ENCODE data around the gene GIMAP8. TPM values are rescaled to one million over a fixed set of nuclear protein-coding genes. Genes with fewer than 3 reads are reported as not detected.

The GIMAP8 gene
- total and polyA plus RNA-seq, 4 donors, result 14.4 to 25.0 (median 22.0) TPM

- DNase-seq (peak in 1 of 3 donors; percentile 24), ATAC-seq (ENCODE audit: insufficient read depth, low FRiP score) (no peak)
- WGBS, 2 donors, result 13 to 35% methylated on average over 2 of the region's 2 CpGs
- Histone ChIP-seq H3K4me3 (no peak overlapping the region), H3K9me3 (ENCODE audit: control insufficient read depth in 4 of 4, insufficient read depth in 3 of 4, low read length in 3 of 4) (no peaks in the 10 kb centered on the region), H3K27ac (ENCODE audit: low read depth in 1 of 2, low read length in 1 of 2) (peak overlapping the region; percentile 92 to 93), H3K27me3 (ENCODE audit: control insufficient read depth in 3 of 3, insufficient read depth in 3 of 3, low read length in 2 of 3) (no peaks in the 10 kb centered on the region), H3K4me1 (ENCODE audit: control insufficient read depth in 5 of 5, insufficient read depth in 5 of 5, low read length in 5 of 5) (peaks cover 3 to 25% (median 7%) of the 10 kb centered on the region in 5 donors), H3K9ac (ENCODE audit: insufficient read depth in 1 of 2, low read length in 2 of 2) (peak overlapping the region in 1 of 2 donors; percentile 2), H3K36me3 (ENCODE audit: control insufficient read depth in 4 of 4, insufficient read depth in 4 of 4, low read length in 4 of 4) (peaks cover 0 to 15% (median 0%) of the 10 kb centered on the region in 4 donors)
- TF ChIP-seq CTCF (IDR thresholded peaks at IDR 0.05; ENCODE audit: control extremely low read depth, extremely low read depth), result no peak
These were observed 44.2 kb upstream of the GIMAP8 start for GRCh38 chr7:150406312-150406566.

GRCh38 chr7:150406567-150407421 is 43.6 kb upstream of the GIMAP8 start:
- peak overlapping the region in 1 of 2 donors; percentile 2 for H3K9ac ChIP-seq (ENCODE audit: insufficient read depth in 1 of 2, low read length in 2 of 2)

GRCh38 chr7:150407588-150408392 is 42.6 kb upstream of the GIMAP8 start:
- Histone ChIP-seq H3K27ac (ENCODE audit: low read depth in 1 of 2, low read length in 1 of 2) (no peak overlapping the region), H3K9ac (ENCODE audit: insufficient read depth in 1 of 2, low read length in 2 of 2) (no peak overlapping the region), H3K4me3 (no peak overlapping the region), H3K27me3 (ENCODE audit: control insufficient read depth in 3 of 3, insufficient read depth in 3 of 3, low read length in 2 of 3) (no peaks in the 10 kb centered on the region), H3K9me3 (ENCODE audit: control insufficient read depth in 4 of 4, insufficient read depth in 3 of 4, low read length in 3 of 4) (no peaks in the 10 kb centered on the region), H3K4me1 (ENCODE audit: control insufficient read depth in 5 of 5, insufficient read depth in 5 of 5, low read length in 5 of 5) (peaks cover 3 to 25% (median 7%) of the 10 kb centered on the region in 5 donors), H3K36me3 (ENCODE audit: control insufficient read depth in 4 of 4, insufficient read depth in 4 of 4, low read length in 4 of 4) (peaks cover 0 to 17% (median 0%) of the 10 kb centered on the region in 4 donors)
- ATAC-seq (ENCODE audit: insufficient read depth, low FRiP score) (no peak), DNase-seq (no peak)
- 95 to 96% methylated on average over 90 to 91 of the region's 91 CpGs for WGBS, 2 donors
- TF ChIP-seq CTCF (IDR thresholded peaks at IDR 0.05; ENCODE audit: control extremely low read depth, extremely low read depth), result no peak

More at GRCh38 chr7:150406567-150407421, 43.6 kb upstream of the GIMAP8 start:
- TF ChIP-seq CTCF (IDR thresholded peaks at IDR 0.05; ENCODE audit: control extremely low read depth, extremely low read depth), result no peak
- Histone ChIP-seq H3K36me3 (ENCODE audit: control insufficient read depth in 4 of 4, insufficient read depth in 4 of 4, low read length in 4 of 4) (peaks cover 0 to 17% (median 0%) of the 10 kb centered on the region in 4 donors), H3K9me3 (ENCODE audit: control insufficient read depth in 4 of 4, insufficient read depth in 3 of 4, low read length in 3 of 4) (no peaks in the 10 kb centered on the region), H3K4me3 (no peak overlapping the region), H3K4me1 (ENCODE audit: control insufficient read depth in 5 of 5, insufficient read depth in 5 of 5, low read length in 5 of 5) (peaks cover 3 to 25% (median 7%) of the 10 kb centered on the region in 5 donors), H3K27me3 (ENCODE audit: control insufficient read depth in 3 of 3, insufficient read depth in 3 of 3, low read length in 2 of 3) (no peaks in the 10 kb centered on the region), H3K27ac (ENCODE audit: low read depth in 1 of 2, low read length in 1 of 2) (peak overlapping the region; percentile 92 to 93)
- DNase-seq (peak in 2 of 3 donors; percentile 44 to 57), ATAC-seq (ENCODE audit: insufficient read depth, low FRiP score) (no peak)
- WGBS, 2 donors, result 44 to 58% methylated on average over 10 of the region's 10 CpGs

All from lung (tissue), 12 donors.